Suppressor macrophage (primary cell): ENCODE measurements around the gene GAK.
"Not testable (repeated sequence)": the region's sequence is repeated elsewhere in the genome, so short reads cannot be mapped to it uniquely, and the experiment has no call there.

ENCODE experiments used
- DNase-seq, 4 experiments: peaks; one replicate each; pipeline ENCODE4 v3.0.0-alpha.2; 2020 to 2022

Gene GAK

GRCh38 chr4:808860-809570, 123.1 kb downstream of the GAK start:
- no peak for DNase-seq

GRCh38 chr4:807792-808191, 124.3 kb downstream of the GAK start:
- DNase-seq = no peak

GRCh38 chr4:806979-807378, 125.1 kb downstream of the GAK start:
- DNase-seq = not testable (repeated sequence)

DNA sequence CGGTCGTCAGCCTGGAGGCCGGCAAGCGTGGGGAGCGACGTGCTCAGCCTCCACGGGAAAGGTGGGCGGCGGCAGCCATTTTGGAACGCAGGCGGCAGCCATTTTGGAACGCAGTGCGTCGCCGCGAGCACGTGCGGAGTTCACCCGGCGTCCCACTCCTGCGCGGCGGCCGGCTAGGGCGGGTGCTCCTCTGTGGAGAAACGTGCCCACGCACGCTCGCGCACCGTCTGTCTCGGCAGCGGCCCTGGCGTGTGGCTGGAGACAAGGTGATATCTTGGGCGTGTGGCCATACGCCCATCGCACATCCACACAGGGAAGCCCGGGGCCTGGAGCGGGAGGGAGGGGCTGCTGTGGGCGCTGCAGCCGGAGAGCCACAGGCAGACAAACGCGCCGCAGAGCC, 127.3 kb downstream of the GAK start:
- DNase-seq = no peak

DNA sequence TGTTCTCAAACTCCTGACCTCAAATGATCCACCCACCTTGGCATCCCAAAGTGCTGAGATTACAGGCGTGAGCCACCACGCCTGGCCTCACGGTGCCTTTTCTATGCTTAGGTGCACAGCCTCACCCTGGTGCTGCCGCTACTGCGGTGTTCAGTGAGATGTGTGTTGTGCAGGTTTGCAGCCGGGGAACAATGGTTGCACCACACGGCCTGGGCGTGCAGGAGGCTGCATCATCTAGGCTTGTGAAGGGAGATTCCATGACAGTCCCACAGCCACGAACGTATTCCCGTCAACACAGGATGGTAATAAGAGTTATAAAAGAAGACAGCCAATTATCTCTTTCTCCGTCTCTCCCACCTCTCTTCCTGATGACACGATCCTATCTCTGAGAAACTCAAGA, 128.2 kb downstream of the GAK start:
- DNase-seq = no peak

- no peak for DNase-seq
Observed at GRCh38 chr4:801436-802124, 130.5 kb downstream of the GAK start.
